Measurements from ENCODE around the gene CKAP2L. TPM values are rescaled to one million over a fixed set of nuclear protein-coding genes. Genes with fewer than 3 reads are reported as not detected.
A peak's percentile ranks its signal among the peaks of the same experiment; 100 is the strongest.

CKAP2L gene
- total RNA-seq, 1 donor from 2014 or later = 2.1 TPM

- H3K36me3 Mint-ChIP-seq (ENCODE audit: low read depth, unreplicated experiment) = no peaks in the 10 kb centered on the region
- FAIRE-seq (no peak), DNase-seq (ENCODE audit: low read depth) (no peak)
- H3K27ac ChIP-seq (ENCODE audit: low read depth, low read length) = no peak overlapping the region
- H3K9me3 ChIP-seq (ENCODE audit: insufficient read depth, low read depth, low read length) = no peaks in the 10 kb centered on the region
- H3K4me1 Mint-ChIP-seq (ENCODE audit: low read depth, unreplicated experiment) = peaks cover 3% of the 10 kb centered on the region
- no peak overlapping the region for H3K9ac ChIP-seq (ENCODE audit: low read length)
- H3K27ac Mint-ChIP-seq (ENCODE audit: unreplicated experiment) = no peak overlapping the region
- H3K9me3 Mint-ChIP-seq (ENCODE audit: unreplicated experiment) = peaks cover 3% of the 10 kb centered on the region
- H3K4me3 Mint-ChIP-seq (ENCODE audit: unreplicated experiment) = no peak overlapping the region
- H4K20me1 ChIP-seq (ENCODE audit: insufficient read depth, low read length) = no peaks in the 10 kb centered on the region
- H2AFZ ChIP-seq (ENCODE audit: low read depth, low read length) = no peak overlapping the region
- H3K79me2 ChIP-seq (ENCODE audit: insufficient read depth, low read length) = no peaks in the 10 kb centered on the region
- no peaks in the 10 kb centered on the region for H3K36me3 ChIP-seq (ENCODE audit: insufficient read depth, low read length)
- TF ChIP-seq EZH2 (IDR thresholded peaks at IDR 0.05; ENCODE audit: insufficient read depth, low read length) (no peak), CTCF (IDR thresholded peaks at IDR 0.05; ENCODE audit: insufficient read depth, low read depth, low read length) (no peak)
- H3K27me3 Mint-ChIP-seq (ENCODE audit: low read depth, unreplicated experiment) = peaks cover 5% of the 10 kb centered on the region
- H3K4me3 ChIP-seq (ENCODE audit: insufficient read depth, low read depth, low read length) = no peak overlapping the region
- peaks cover 8% of the 10 kb centered on the region for H3K4me1 ChIP-seq (ENCODE audit: insufficient read depth, low read length)
- H3K4me2 ChIP-seq (ENCODE audit: low read length) = no peak overlapping the region
- H3K27me3 ChIP-seq (ENCODE audit: insufficient read depth, low read length) = no peaks in the 10 kb centered on the region
Measured at GRCh38 chr2:112787294-112787693, 22.9 kb upstream of the CKAP2L start.

GRCh38 chr2:112784199-112785189 lies 20.1 kb upstream of the CKAP2L start, which contains the start of gene IL1A:
Gene IL1A (minus strand): TSS chr2:112784493. CDS start chr2:112783770, 723 bp downstream.
- Mint-ChIP-seq H3K27me3 (ENCODE audit: low read depth, unreplicated experiment) (peaks cover 6% of the 10 kb centered on the region), H3K9me3 (ENCODE audit: unreplicated experiment) (no peaks in the 10 kb centered on the region), H3K4me1 (ENCODE audit: low read depth, unreplicated experiment) (peaks cover 3% of the 10 kb centered on the region), H3K27ac (ENCODE audit: unreplicated experiment) (peak within 1 kb of the TSS; percentile 37), H3K36me3 (ENCODE audit: low read depth, unreplicated experiment) (no peaks in the 10 kb centered on the region), H3K4me3 (ENCODE audit: unreplicated experiment) (no peak within 1 kb of the TSS)
- H3K9me3 ChIP-seq (ENCODE audit: insufficient read depth, low read depth, low read length) = no peaks in the 10 kb centered on the region
- H3K4me1 ChIP-seq (ENCODE audit: insufficient read depth, low read length) = peaks cover 8% of the 10 kb centered on the region
- H3K4me3 ChIP-seq (ENCODE audit: insufficient read depth, low read depth, low read length) = peak within 1 kb of the TSS; percentile 35
- no peak within 1 kb of the TSS for H3K27ac ChIP-seq (ENCODE audit: low read depth, low read length)
- no peaks in the 10 kb centered on the region for H3K79me2 ChIP-seq (ENCODE audit: insufficient read depth, low read length)
- no peaks in the 10 kb centered on the region for H4K20me1 ChIP-seq (ENCODE audit: insufficient read depth, low read length)
- H3K36me3 ChIP-seq (ENCODE audit: insufficient read depth, low read length) = no peaks in the 10 kb centered on the region
- TF ChIP-seq EZH2 (IDR thresholded peaks at IDR 0.05; ENCODE audit: insufficient read depth, low read length) = no peak
- TF ChIP-seq CTCF (IDR thresholded peaks at IDR 0.05; ENCODE audit: insufficient read depth, low read depth, low read length) = no peak
- H3K9ac ChIP-seq (ENCODE audit: low read length) = peak within 1 kb of the TSS; percentile 47
- H3K27me3 ChIP-seq (ENCODE audit: insufficient read depth, low read length) = no peaks in the 10 kb centered on the region
- peak; percentile 76 for DNase-seq (ENCODE audit: low read depth)
- peak within 1 kb of the TSS; percentile 76 for H3K4me2 ChIP-seq (ENCODE audit: low read length)
- H2AFZ ChIP-seq (ENCODE audit: low read depth, low read length) = peak within 1 kb of the TSS; percentile 34
- no peak for FAIRE-seq

Data from astrocyte (in vitro differentiated cells and primary cell).